Osteocyte (in vitro differentiated cells): Measurements from ENCODE around the gene PCDH15. TPM values are rescaled to one million over a fixed set of nuclear protein-coding genes. Genes with fewer than 3 reads are reported as not detected.

Experiments used
- DNase-seq: peaks from one replicate; pipeline ENCODE4 v3.0.0; 2021; ENCODE audit warnings: mixed read lengths; ENCODE audit not compliant: unreplicated experiment; ENCODE audit errors: extremely low spot score
- H3K27ac Mint-ChIP-seq: one replicate; pipeline ENCODE4 v1.8.0; 2021; ENCODE audit warnings: mild to moderate bottlenecking, mixed read lengths; ENCODE audit not compliant: unreplicated experiment
- H3K27me3 Mint-ChIP-seq: one replicate; pipeline ENCODE4 v1.8.0; 2021; ENCODE audit warnings: mixed read lengths; ENCODE audit not compliant: unreplicated experiment
- H3K36me3 Mint-ChIP-seq: one replicate; pipeline ENCODE4 v1.8.0; 2021; ENCODE audit warnings: mixed read lengths; ENCODE audit not compliant: unreplicated experiment
- H3K4me1 Mint-ChIP-seq: one replicate; pipeline ENCODE4 v1.8.0; 2021; ENCODE audit warnings: mixed read lengths; ENCODE audit not compliant: unreplicated experiment
- H3K4me3 Mint-ChIP-seq: one replicate; pipeline ENCODE4 v1.8.0; 2021; ENCODE audit warnings: mild to moderate bottlenecking, moderate library complexity, mixed read lengths; ENCODE audit not compliant: unreplicated experiment
- H3K9me3 Mint-ChIP-seq: one replicate; pipeline ENCODE4 v1.8.0; 2021; ENCODE audit warnings: mixed read lengths; ENCODE audit not compliant: unreplicated experiment
- total RNA-seq: library from RNA; stranded (reverse); gene quantifications from 2 replicates; pipeline ENCODE4 v1.2.1, GENCODE V29; 2021
- TF ChIP-seq, protein P1 (sequence below): fragments of 200-600 bp; sonication (generic); IDR thresholded peaks from 2 replicates; pipeline ENCODE4 v1.5.0; 2021; ENCODE audit warnings: antibody characterized with exemption, mild to moderate bottlenecking, moderate library complexity

The PCDH15 gene
- total RNA-seq, 1 donor from 2014 or later = 2.6 TPM

DNA sequence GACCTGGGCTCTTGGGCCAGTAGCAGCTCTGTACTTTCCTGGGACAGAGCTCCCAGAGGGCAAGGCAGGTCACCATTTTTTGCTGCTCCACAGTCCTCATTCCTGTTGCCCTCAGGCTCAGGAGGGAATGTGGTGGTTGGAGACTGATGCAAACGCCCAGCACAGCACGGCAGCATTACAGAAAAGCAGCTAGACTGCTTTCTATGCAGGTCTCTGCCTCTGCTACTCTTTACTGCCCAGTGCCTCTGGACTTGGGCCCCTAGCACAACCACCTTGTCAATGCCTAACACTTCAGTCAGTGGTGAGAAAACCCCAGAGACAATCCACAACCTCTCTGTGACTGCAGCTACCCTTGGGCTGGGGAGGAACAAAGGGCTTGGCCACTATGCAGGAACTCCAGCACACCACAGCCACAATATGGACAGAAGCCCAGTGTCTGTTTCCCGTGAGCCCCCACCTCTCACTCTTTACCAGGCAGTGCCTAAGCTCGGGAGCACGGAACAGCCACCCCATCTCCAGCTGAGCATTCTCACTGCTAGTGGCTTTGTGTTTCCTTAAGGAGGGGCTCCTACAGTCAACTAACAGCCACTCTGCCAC, 790.6 kb downstream of the PCDH15 start:
- no peaks in the 10 kb centered on the region for H3K4me1 Mint-ChIP-seq
- no peaks in the 10 kb centered on the region for H3K36me3 Mint-ChIP-seq
- TF ChIP-seq, protein P1, sequence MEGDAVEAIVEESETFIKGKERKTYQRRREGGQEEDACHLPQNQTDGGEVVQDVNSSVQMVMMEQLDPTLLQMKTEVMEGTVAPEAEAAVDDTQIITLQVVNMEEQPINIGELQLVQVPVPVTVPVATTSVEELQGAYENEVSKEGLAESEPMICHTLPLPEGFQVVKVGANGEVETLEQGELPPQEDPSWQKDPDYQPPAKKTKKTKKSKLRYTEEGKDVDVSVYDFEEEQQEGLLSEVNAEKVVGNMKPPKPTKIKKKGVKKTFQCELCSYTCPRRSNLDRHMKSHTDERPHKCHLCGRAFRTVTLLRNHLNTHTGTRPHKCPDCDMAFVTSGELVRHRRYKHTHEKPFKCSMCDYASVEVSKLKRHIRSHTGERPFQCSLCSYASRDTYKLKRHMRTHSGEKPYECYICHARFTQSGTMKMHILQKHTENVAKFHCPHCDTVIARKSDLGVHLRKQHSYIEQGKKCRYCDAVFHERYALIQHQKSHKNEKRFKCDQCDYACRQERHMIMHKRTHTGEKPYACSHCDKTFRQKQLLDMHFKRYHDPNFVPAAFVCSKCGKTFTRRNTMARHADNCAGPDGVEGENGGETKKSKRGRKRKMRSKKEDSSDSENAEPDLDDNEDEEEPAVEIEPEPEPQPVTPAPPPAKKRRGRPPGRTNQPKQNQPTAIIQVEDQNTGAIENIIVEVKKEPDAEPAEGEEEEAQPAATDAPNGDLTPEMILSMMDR = no peak
- no peak for DNase-seq
- H3K27me3 Mint-ChIP-seq = no peaks in the 10 kb centered on the region
- H3K4me3 Mint-ChIP-seq = no peak overlapping the region
- H3K9me3 Mint-ChIP-seq = peaks cover 34% of the 10 kb centered on the region
- H3K27ac Mint-ChIP-seq = no peak overlapping the region

DNA sequence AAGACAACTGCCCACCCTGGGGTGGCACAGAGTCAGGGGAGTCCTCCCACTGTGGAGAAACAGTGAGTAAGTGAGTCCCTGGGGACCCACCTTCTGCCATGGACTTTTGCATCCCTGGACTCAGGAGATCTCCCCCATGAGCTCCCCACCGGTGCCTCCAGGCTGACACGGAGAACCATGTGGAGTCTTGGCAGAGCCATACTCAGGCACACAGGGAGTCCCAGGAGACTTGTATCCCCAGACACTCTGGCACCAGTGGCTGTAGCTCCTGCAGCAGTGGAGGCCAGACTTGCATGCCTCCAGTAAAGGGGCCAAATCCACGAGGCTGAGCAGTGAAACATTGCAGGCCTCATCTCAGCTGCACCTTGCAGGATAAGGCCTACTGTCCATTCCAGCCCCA, 791.4 kb downstream of the PCDH15 start:
- TF ChIP-seq, protein P1 = no peak
- H3K27ac Mint-ChIP-seq = no peak overlapping the region
- no peaks in the 10 kb centered on the region for H3K27me3 Mint-ChIP-seq
- H3K36me3 Mint-ChIP-seq = no peaks in the 10 kb centered on the region
- no peak overlapping the region for H3K4me3 Mint-ChIP-seq
- DNase-seq = no peak
- H3K4me1 Mint-ChIP-seq = no peaks in the 10 kb centered on the region
- H3K9me3 Mint-ChIP-seq = peaks cover 27% of the 10 kb centered on the region

DNA sequence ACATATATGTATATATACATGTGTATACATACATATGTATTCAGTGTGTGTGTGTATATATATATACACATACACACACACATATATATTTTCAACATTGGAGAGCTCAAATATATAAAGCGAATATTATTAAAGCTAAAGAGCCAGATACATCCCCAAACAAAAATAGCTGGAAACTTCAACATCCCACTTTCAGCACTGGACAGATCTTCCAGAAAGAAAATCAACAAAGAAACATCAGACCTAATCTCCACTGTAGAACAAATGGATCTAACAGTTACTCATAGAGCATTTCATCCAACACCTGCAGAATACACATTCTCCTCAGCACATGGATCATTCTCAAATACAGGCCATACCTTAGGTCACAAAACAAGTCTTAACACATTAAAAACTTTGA, 799.0 kb downstream of the PCDH15 start:
- Mint-ChIP-seq H3K27me3 (no peaks in the 10 kb centered on the region), H3K27ac (no peak overlapping the region), H3K4me3 (no peak overlapping the region), H3K9me3 (no peaks in the 10 kb centered on the region), H3K4me1 (no peaks in the 10 kb centered on the region), H3K36me3 (no peaks in the 10 kb centered on the region)
- TF ChIP-seq, protein P1 = no peak
- DNase-seq = no peak

DNA sequence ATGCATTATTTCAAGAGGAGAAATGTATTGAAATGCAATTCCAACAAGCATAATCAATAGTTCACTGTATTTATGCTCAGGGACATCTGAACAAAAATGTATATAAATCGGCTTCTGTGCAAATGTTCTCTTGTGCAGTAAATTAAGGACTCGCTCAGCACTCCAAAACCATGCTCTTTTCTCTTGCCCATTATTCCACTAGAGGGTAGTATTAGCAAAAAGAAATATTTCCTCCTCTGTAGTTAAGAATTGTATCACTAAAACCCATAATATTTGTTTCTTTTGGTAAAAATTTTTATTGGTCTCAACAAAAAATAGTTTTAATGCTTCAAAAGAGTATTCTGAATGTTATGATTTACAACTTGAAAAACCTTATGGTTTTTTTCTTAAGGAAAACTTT, 803.1 kb downstream of the PCDH15 start:
- DNase-seq = no peak
- no peaks in the 10 kb centered on the region for H3K27me3 Mint-ChIP-seq
- H3K4me1 Mint-ChIP-seq = no peaks in the 10 kb centered on the region
- H3K4me3 Mint-ChIP-seq = no peak overlapping the region
- H3K36me3 Mint-ChIP-seq = no peaks in the 10 kb centered on the region
- no peaks in the 10 kb centered on the region for H3K9me3 Mint-ChIP-seq
- TF ChIP-seq, protein P1 = peak; percentile 53
- H3K27ac Mint-ChIP-seq = no peak overlapping the region

DNA sequence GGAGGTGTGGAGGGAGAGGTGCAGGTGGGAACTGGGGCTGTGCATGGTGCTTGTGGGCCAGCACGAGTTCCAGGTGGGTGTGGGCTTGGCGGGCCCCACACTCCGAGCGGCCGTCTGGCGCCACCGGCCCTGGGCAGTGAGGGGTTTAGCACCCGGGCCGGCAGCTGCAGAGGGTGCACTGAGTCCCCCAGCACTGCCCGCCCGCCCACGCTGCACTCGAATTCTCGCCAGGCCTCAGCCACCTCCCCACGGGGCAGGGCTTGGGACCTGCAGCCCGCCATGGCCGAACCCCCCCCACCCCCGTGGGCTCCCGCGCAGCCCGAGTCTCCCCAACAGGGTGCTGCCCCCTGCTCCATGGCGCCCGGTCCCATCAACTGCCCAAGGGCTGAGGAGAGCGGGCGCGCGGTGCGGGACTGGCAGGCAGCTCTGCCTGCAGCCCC, 810.2 kb downstream of the PCDH15 start:
- Mint-ChIP-seq H3K4me3 (no peak overlapping the region), H3K4me1 (no peaks in the 10 kb centered on the region), H3K27ac (no peak overlapping the region), H3K9me3 (peaks cover 3% of the 10 kb centered on the region), H3K27me3 (no peaks in the 10 kb centered on the region), H3K36me3 (no peaks in the 10 kb centered on the region)
- DNase-seq = peak; percentile 78
- TF ChIP-seq, protein P1 = no peak
